Measurements from ENCODE around the gene C10orf143.
"Not testable (repeated sequence)": the region's sequence is repeated elsewhere in the genome, so short reads cannot be mapped to it uniquely, and the experiment has no call there.

- not testable (repeated sequence) for TF ChIP-seq POLR2A, CTCF, POLR2AphosphoS5 (IDR thresholded peaks at IDR 0.05)
Observed at GRCh38 chr10:130090565-130090964, 20.1 kb downstream of the C10orf143 start.

Data from stomach (tissue), 4 donors.